ENCODE measurements around the gene RFX4. TPM values are rescaled to one million over a fixed set of nuclear protein-coding genes. Genes with fewer than 3 reads are reported as not detected.
A peak's percentile ranks its signal among the peaks of the same experiment; 100 is the strongest.

The RFX4 gene
- total and polyA plus RNA-seq, 2 of the 13 experiments (the other 11 are each of a cell fraction or from before 2014, with no cell fraction given), result not detected

DNA sequence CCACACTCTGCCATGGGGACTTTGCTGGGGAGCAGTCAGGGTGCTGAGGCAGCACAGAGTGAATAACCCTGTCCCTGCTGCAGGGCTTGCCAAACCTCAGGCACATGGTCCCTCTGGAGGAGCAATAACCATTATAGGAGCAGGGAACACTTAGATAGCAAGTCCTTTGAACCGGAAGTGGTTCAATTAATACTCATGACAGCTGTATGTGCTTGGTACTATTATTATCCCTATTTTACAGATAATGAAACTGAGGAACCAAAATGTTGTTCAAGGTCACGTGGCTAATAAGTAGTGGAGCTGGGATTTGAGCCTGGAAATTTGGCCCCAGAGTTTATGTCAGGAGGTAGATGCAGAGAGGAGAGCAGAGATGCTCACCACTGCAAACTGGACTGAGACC lies 49.0 kb downstream of the RFX4 start (continued):
- no peak for TF ChIP-seq ZNF350 (CRISPR knock-in tag; IDR thresholded peaks at IDR 0.05; ENCODE audit: borderline replicate concordance, low read depth)
- no peak for TF ChIP-seq HMG20A (CRISPR knock-in tag; IDR thresholded peaks at IDR 0.05; ENCODE audit: borderline replicate concordance)
- TF ChIP-seq, protein P1, sequence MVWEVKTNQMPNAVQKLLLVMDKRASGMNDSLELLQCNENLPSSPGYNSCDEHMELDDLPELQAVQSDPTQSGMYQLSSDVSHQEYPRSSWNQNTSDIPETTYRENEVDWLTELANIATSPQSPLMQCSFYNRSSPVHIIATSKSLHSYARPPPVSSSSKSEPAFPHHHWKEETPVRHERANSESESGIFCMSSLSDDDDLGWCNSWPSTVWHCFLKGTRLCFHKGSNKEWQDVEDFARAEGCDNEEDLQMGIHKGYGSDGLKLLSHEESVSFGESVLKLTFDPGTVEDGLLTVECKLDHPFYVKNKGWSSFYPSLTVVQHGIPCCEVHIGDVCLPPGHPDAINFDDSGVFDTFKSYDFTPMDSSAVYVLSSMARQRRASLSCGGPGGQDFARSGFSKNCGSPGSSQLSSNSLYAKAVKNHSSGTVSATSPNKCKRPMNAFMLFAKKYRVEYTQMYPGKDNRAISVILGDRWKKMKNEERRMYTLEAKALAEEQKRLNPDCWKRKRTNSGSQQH (CRISPR knock-in tag; IDR thresholded peaks at IDR 0.05; ENCODE audit: low read depth), result no peak
- no peak for TF ChIP-seq KDM4B (CRISPR knock-in tag; IDR thresholded peaks at IDR 0.05)
- TF ChIP-seq, protein P2, sequence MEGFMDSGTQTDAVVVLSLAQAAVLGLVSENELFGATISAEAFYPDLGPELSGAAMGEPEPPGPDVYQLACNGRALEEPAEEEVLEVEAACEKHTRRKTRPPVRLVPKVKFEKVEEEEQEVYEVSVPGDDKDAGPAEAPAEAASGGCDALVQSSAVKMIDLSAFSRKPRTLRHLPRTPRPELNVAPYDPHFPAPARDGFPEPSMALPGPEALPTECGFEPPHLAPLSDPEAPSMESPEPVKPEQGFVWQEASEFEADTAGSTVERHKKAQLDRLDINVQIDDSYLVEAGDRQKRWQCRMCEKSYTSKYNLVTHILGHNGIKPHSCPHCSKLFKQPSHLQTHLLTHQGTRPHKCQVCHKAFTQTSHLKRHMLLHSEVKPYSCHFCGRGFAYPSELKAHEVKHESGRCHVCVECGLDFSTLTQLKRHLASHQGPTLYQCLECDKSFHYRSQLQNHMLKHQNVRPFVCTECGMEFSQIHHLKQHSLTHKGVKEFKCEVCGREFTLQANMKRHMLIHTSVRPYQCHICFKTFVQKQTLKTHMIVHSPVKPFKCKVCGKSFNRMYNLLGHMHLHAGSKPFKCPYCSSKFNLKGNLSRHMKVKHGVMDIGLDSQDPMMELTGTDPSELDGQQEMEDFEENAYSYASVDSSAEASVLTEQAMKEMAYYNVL (CRISPR knock-in tag; IDR thresholded peaks at IDR 0.05; ENCODE audit: borderline replicate concordance), result no peak
- no peak for TF ChIP-seq FOSL1 (CRISPR knock-in tag; IDR thresholded peaks at IDR 0.05; ENCODE audit: borderline replicate concordance)

DNA sequence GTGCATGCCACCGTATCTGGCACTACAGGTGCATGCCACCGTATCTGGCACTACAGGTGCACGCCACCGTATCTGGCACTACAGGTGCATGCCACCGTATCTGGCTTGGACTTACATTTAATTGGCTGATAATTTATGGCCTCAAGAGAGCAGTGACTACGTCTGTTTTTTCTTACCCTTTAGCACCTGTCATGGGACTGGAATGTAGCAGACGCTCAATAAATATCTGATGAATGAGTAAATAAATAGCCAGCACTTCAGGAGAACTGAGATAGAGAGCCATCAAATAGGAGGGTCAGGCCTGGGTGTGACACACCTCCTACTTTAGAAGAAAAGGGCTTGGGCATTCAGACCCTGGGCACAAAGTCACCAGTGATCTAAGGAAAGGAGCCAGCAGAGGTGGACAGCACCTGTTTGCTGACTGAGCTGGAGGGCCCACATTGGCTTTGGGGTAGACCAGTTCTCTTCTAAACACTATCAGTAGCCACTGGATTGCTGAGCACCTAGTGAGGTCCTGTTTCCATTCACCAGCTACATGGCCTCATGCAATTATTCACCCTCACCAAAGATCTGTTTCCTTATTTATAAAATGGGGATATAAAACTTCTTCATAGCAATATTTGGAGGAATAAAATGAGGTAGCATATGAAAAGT lies 50.1 kb downstream of the RFX4 start:
- no peaks in the 10 kb centered on the region for H3K79me2 ChIP-seq (ENCODE audit: insufficient read depth, low read length)
- H3K9me3 ChIP-seq (ENCODE audit: low read length), result no peaks in the 10 kb centered on the region
- intact Hi-C loops (cut with micrococcal nuclease; ENCODE audit: unreplicated experiment), result no loop called here
- CTCF ChIA-PET (ENCODE audit: low intra/inter-chr PET ratio, low total read pairs), result no interaction called here
- no peak overlapping the region for H3K9ac ChIP-seq (ENCODE audit: insufficient read depth, low read depth, low read length)
- no TSS peak for BruUV-seq (replicated peaks)
- H3K27ac ChIP-seq (ENCODE audit: extremely low read length, insufficient read depth, low read length), result no peak overlapping the region
- WGBS (ENCODE audit: low lambda C conversion rate), result 42% methylated on average over 7 of the region's 7 CpGs
- no peaks in the 10 kb centered on the region for H3K36me3 ChIP-seq (replicated peaks in 1 of 2; ENCODE audit: control insufficient read depth in 1 of 2, insufficient read depth in 2 of 2, low read length in 2 of 2)
- H3K4me2 ChIP-seq (ENCODE audit: low read depth, low read length), result no peak overlapping the region
- peaks cover 0 to 3% of the 10 kb centered on the region in 2 experiments; a peak in 1 of 5 replicates for H3K27me3 ChIP-seq (ENCODE audit: control insufficient read depth in 1 of 2, insufficient read depth in 2 of 2, low read length in 2 of 2)
- DNase-seq (ENCODE audit: low spot score) (peak; percentile 9), FAIRE-seq (no peak), ATAC-seq (no peak)
- in situ Hi-C loops (cut with HindIII; ENCODE audit: extremely low pct_ligation_motif_present, low pct_unique_long_range_greater_than_20kb), result no loop called here
- 0 out of 2 replicates have a peak, but pooled peaks cover 2% of the 10 kb centered on the region for H4K20me1 ChIP-seq (ENCODE audit: insufficient read depth, low read length)
- POLR2A ChIA-PET, result no interaction called here
- no peak overlapping the region for H2AFZ ChIP-seq (ENCODE audit: low read length)
- H3K4me3 ChIP-seq (replicated peaks in 1 of 3; ENCODE audit: insufficient read depth in 1 of 3, low read depth in 2 of 3, low read length in 3 of 3), result no peak overlapping the region
- no peaks in the 10 kb centered on the region for H3K4me1 ChIP-seq (ENCODE audit: insufficient read depth, low read length)
- TF ChIP-seq MEF2D (CRISPR knock-in tag; IDR thresholded peaks at IDR 0.05), result no peak
- TF ChIP-seq GATA4 (IDR thresholded peaks at IDR 0.05; ENCODE audit: borderline replicate concordance, low read depth), result no peak
- TF ChIP-seq PCBP1 (IDR thresholded peaks at IDR 0.05; ENCODE audit: borderline replicate concordance, low read depth, low read length), result no peak
- TF ChIP-seq, protein P3, sequence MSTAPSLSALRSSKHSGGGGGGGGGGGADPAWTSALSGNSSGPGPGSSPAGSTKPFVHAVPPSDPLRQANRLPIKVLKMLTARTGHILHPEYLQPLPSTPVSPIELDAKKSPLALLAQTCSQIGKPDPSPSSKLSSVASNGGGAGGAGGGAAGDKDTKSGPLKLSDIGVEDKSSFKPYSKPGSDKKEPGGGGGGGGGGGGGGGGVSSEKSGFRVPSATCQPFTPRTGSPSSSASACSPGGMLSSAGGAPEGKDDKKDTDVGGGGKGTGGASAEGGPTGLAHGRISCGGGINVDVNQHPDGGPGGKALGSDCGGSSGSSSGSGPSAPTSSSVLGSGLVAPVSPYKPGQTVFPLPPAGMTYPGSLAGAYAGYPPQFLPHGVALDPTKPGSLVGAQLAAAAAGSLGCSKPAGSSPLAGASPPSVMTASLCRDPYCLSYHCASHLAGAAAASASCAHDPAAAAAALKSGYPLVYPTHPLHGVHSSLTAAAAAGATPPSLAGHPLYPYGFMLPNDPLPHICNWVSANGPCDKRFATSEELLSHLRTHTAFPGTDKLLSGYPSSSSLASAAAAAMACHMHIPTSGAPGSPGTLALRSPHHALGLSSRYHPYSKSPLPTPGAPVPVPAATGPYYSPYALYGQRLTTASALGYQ (CRISPR knock-in tag; IDR thresholded peaks at IDR 0.05), result no peak
- TF ChIP-seq SRF (IDR thresholded peaks at IDR 0.05; ENCODE audit: low read depth, low read length), result no peak
- TF ChIP-seq NFKBIZ (CRISPR knock-in tag; IDR thresholded peaks at IDR 0.05), result no peak
- no peak for TF ChIP-seq ZNF558 (CRISPR knock-in tag; IDR thresholded peaks at IDR 0.05; ENCODE audit: borderline replicate concordance)
- no peak for TF ChIP-seq ISX (CRISPR knock-in tag; conservative IDR thresholded peaks at IDR 0.05)
- TF ChIP-seq RNF2 (conservative IDR thresholded peaks at IDR 0.05; ENCODE audit: low read depth), result no peak
- TF ChIP-seq ZMAT3 (CRISPR knock-in tag; conservative IDR thresholded peaks at IDR 0.05), result no peak
